ENCODE data around the gene CATSPER3. TPM values are rescaled to one million over a fixed set of nuclear protein-coding genes. Genes with fewer than 3 reads are reported as not detected.
"Not testable (repeated sequence)": the region's sequence is repeated elsewhere in the genome, so short reads cannot be mapped to it uniquely, and the experiment has no call there.

The CATSPER3 gene
- polyA plus RNA-seq, 1 donor = 0.93 TPM

GRCh38 chr5:134975078-134975715 is 7.5 kb downstream of the CATSPER3 start:
- DNase-seq = no peak

GRCh38 chr5:134975843-134976242 is 8.1 kb downstream of the CATSPER3 start:
- no peak for DNase-seq

- DNase-seq = no peak
These were observed 9.1 kb downstream of the CATSPER3 start for GRCh38 chr5:134976841-134977240.

GRCh38 chr5:134979416-134979815 is 11.7 kb downstream of the CATSPER3 start:
- no peak for DNase-seq

- DNase-seq = no peak
These were observed 14.5 kb downstream of the CATSPER3 start for GRCh38 chr5:134982230-134982629.

- no peak for DNase-seq
These were observed 21.6 kb downstream of the CATSPER3 start for GRCh38 chr5:134989266-134989830.

- not testable (repeated sequence) for DNase-seq
These were observed 22.5 kb downstream of the CATSPER3 start for GRCh38 chr5:134990183-134990582.

GRCh38 chr5:134992148-134992547 is 24.4 kb downstream of the CATSPER3 start:
- no peak for DNase-seq

- no peak for DNase-seq
These were observed 25.5 kb downstream of the CATSPER3 start for GRCh38 chr5:134993161-134993560.

- no peak for DNase-seq
These were observed 27.0 kb downstream of the CATSPER3 start for GRCh38 chr5:134994560-134995156.

- no peak for DNase-seq
These were observed 28.2 kb downstream of the CATSPER3 start for GRCh38 chr5:134995850-134996402.

GRCh38 chr5:134997015-134997414 is 29.3 kb downstream of the CATSPER3 start:
- DNase-seq = no peak

GRCh38 chr5:134998068-134998467 is 30.4 kb downstream of the CATSPER3 start:
- not testable (repeated sequence) for DNase-seq

- DNase-seq = no peak
These were observed 36.7 kb downstream of the CATSPER3 start for GRCh38 chr5:135004376-135004775.

GRCh38 chr5:135005076-135005475 is 37.4 kb downstream of the CATSPER3 start:
- DNase-seq = no peak

- DNase-seq = no peak
These were observed 39.6 kb downstream of the CATSPER3 start for GRCh38 chr5:135007305-135007704.

GRCh38 chr5:135007749-135008363 is 40.1 kb downstream of the CATSPER3 start:
- no peak for DNase-seq

GRCh38 chr5:135008556-135008955 is 40.8 kb downstream of the CATSPER3 start:
- no peak for DNase-seq

- no peak for DNase-seq
These were observed 41.5 kb downstream of the CATSPER3 start for GRCh38 chr5:135008981-135009735.

GRCh38 chr5:135009736-135010501 is 42.2 kb downstream of the CATSPER3 start:
- DNase-seq = no peak

GRCh38 chr5:135010502-135011354 is 43.0 kb downstream of the CATSPER3 start:
- no peak for DNase-seq
